Chondrocyte (in vitro differentiated cells): Measurements from ENCODE around the gene SCAMP2. TPM values are rescaled to one million over a fixed set of nuclear protein-coding genes. Genes with fewer than 3 reads are reported as not detected.
A peak's percentile ranks its signal among the peaks of the same experiment; 100 is the strongest.

Source experiments
- DNase-seq: peaks from one replicate; pipeline ENCODE4 v3.0.0; 2021; ENCODE audit warnings: mixed read lengths, low spot score
- H3K27ac Mint-ChIP-seq: one replicate; pipeline ENCODE4 v1.8.0; 2021; ENCODE audit warnings: mild to moderate bottlenecking, moderate library complexity, mixed read lengths; ENCODE audit not compliant: unreplicated experiment
- H3K27me3 Mint-ChIP-seq: 2 replicates; pipeline ENCODE4 v1.8.0; 2021; ENCODE audit warnings: low read depth, mixed read lengths
- H3K36me3 Mint-ChIP-seq: 2 replicates; pipeline ENCODE4 v1.8.0; 2021; ENCODE audit warnings: low read depth, mixed read lengths
- H3K4me1 Mint-ChIP-seq: 2 replicates; pipeline ENCODE4 v1.8.0; 2021; ENCODE audit warnings: low read depth, mild to moderate bottlenecking, mixed read lengths
- H3K4me3 Mint-ChIP-seq: one replicate; pipeline ENCODE4 v1.8.0; 2021; ENCODE audit warnings: mild to moderate bottlenecking, moderate library complexity, mixed read lengths; ENCODE audit not compliant: unreplicated experiment
- H3K9me3 Mint-ChIP-seq: 2 replicates; pipeline ENCODE4 v1.8.0; 2021; ENCODE audit warnings: low read depth, mixed read lengths
- total RNA-seq: library from RNA; stranded (reverse); gene quantifications from 3 replicates; pipeline ENCODE4 v1.2.1, GENCODE V29; 2021
- TF ChIP-seq, protein P1 (sequence below): fragments of 200-600 bp; sonication (generic); IDR thresholded peaks from 2 replicates; pipeline ENCODE4 v1.5.0; 2021; ENCODE audit warnings: antibody characterized with exemption, mild to moderate bottlenecking, moderate library complexity

Gene SCAMP2
- total RNA-seq, 1 donor from 2014 or later, result 67.9 TPM

GRCh38 chr15:74908635-74909034, 35.5 kb upstream of the SCAMP2 start:
- peaks cover 5% of the 10 kb centered on the region for H3K36me3 Mint-ChIP-seq
- TF ChIP-seq, protein P1, sequence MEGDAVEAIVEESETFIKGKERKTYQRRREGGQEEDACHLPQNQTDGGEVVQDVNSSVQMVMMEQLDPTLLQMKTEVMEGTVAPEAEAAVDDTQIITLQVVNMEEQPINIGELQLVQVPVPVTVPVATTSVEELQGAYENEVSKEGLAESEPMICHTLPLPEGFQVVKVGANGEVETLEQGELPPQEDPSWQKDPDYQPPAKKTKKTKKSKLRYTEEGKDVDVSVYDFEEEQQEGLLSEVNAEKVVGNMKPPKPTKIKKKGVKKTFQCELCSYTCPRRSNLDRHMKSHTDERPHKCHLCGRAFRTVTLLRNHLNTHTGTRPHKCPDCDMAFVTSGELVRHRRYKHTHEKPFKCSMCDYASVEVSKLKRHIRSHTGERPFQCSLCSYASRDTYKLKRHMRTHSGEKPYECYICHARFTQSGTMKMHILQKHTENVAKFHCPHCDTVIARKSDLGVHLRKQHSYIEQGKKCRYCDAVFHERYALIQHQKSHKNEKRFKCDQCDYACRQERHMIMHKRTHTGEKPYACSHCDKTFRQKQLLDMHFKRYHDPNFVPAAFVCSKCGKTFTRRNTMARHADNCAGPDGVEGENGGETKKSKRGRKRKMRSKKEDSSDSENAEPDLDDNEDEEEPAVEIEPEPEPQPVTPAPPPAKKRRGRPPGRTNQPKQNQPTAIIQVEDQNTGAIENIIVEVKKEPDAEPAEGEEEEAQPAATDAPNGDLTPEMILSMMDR, result no peak
- H3K27ac Mint-ChIP-seq, result no peak overlapping the region
- H3K9me3 Mint-ChIP-seq, result no peaks in the 10 kb centered on the region
- peaks cover 29% of the 10 kb centered on the region for H3K4me1 Mint-ChIP-seq
- H3K4me3 Mint-ChIP-seq, result no peak overlapping the region
- no peaks in the 10 kb centered on the region for H3K27me3 Mint-ChIP-seq
- no peak for DNase-seq

DNA sequence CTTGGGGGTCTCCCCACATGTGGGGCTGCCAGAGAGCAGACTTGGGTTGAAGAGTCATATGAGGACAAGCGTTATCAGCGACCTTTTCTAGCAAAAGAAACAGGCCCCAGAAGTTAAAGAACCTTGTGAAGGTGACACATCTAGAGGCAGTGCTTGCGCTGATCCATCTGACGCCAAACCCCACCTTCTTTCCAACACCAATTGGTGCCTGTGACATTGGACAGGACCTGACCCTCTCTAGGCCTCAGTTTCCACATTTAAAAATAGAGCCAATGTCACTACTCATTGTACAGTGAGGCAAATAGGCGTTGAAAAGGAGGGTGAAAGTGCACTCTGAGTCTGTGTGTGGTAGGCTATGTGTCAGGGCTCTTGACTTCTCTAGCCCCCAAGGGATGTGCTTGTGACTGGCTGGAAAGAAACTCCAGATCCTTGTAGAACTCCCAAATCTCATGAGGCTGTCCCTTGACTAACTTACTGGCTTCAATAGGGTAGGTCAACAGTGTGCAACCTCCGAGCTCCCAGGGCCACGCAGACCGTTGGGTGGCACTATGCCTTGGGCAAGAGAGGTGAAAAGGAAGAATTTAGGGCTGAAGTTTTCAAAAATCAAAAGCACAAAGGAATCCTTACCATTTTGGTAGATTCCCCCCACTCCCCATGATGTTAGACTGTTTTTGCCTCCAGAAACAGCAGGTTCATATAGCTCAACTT, 34.2 kb upstream of the SCAMP2 start:
- no peaks in the 10 kb centered on the region for H3K27me3 Mint-ChIP-seq
- peaks cover 38% of the 10 kb centered on the region for H3K4me1 Mint-ChIP-seq
- H3K4me3 Mint-ChIP-seq, result peak overlapping the region; percentile 96
- H3K27ac Mint-ChIP-seq, result peak overlapping the region; percentile 97
- TF ChIP-seq, protein P1, result no peak
- DNase-seq, result no peak
- H3K9me3 Mint-ChIP-seq, result no peaks in the 10 kb centered on the region
- H3K36me3 Mint-ChIP-seq, result peaks cover 8% of the 10 kb centered on the region

GRCh38 chr15:74906450-74907162, 33.4 kb upstream of the SCAMP2 start, which contains the start of gene FAM219B:
Gene FAM219B (minus strand): TSS chr15:74906851. CDS start chr15:74906800, 51 bp downstream.
- DNase-seq, result peak; percentile 98

DNA sequence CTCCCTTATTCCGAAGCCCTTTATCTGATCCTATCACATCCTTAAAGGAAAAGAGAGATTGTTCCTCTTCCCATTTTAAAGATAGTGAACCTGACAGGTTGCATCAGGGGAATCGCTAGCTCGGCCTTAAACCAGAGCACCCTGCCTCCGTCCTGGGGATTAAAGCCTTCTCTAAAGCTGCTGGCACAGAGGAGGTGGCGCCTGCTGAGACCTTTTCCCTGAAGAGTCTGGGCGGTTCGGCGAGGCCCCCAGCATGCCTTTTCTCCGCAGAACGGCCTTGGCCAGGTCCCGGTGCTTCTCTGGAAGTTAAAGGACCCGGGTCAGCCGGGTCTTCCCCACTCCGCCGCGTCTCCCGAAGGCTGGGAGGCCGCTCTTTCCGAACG, 32.9 kb upstream of the SCAMP2 start:
- H3K4me1 Mint-ChIP-seq, result peaks cover 47% of the 10 kb centered on the region
- H3K27me3 Mint-ChIP-seq, result no peaks in the 10 kb centered on the region
- TF ChIP-seq, protein P1, result no peak
- H3K27ac Mint-ChIP-seq, result peak overlapping the region; percentile 92
- no peaks in the 10 kb centered on the region for H3K9me3 Mint-ChIP-seq
- peak overlapping the region; percentile 96 for H3K4me3 Mint-ChIP-seq
- H3K36me3 Mint-ChIP-seq, result peaks cover 10% of the 10 kb centered on the region
- no peak for DNase-seq

More at GRCh38 chr15:74906450-74907162, 33.4 kb upstream of the SCAMP2 start, which contains the start of gene FAM219B:
- TF ChIP-seq, protein P1, result peak; percentile 16
- peak within 1 kb of the TSS; percentile 97 for H3K27ac Mint-ChIP-seq
- peak within 1 kb of the TSS; percentile 96 for H3K4me3 Mint-ChIP-seq
- peaks cover 44% of the 10 kb centered on the region for H3K4me1 Mint-ChIP-seq
- H3K9me3 Mint-ChIP-seq, result no peaks in the 10 kb centered on the region
- peaks cover 10% of the 10 kb centered on the region for H3K36me3 Mint-ChIP-seq
- H3K27me3 Mint-ChIP-seq, result no peaks in the 10 kb centered on the region

- Mint-ChIP-seq H3K4me3 (peak overlapping the region; percentile 96), H3K36me3 (peaks cover 16% of the 10 kb centered on the region), H3K27me3 (no peaks in the 10 kb centered on the region), H3K4me1 (peaks cover 47% of the 10 kb centered on the region), H3K27ac (peak overlapping the region; percentile 93), H3K9me3 (no peaks in the 10 kb centered on the region)
- DNase-seq, result peak; percentile 39
- TF ChIP-seq, protein P1, result no peak
Measured at GRCh38 chr15:74904190-74904805, 31.1 kb upstream of the SCAMP2 start.
